D721Med (cell line): ENCODE measurements around the gene NLRP12.
A peak's percentile ranks its signal among the peaks of the same experiment; 100 is the strongest.

Experiments used
- DNase-seq: peaks from one replicate; pipeline ENCODE4 v3.0.0; 2011; ENCODE audit warnings: low spot score; ENCODE audit not compliant: insufficient read length
- FAIRE-seq: peaks from 2 replicates; lab custom pipeline; 2011; peaks lifted over from hg19 to GRCh38; lab: Jason Lieb, UNC
- TF ChIP-seq, protein P1 (sequence below): IDR thresholded peaks from 2 replicates; pipeline ENCODE4 v1.5.1; 2012; ENCODE audit warnings: mild to moderate bottlenecking, control low read depth; ENCODE audit not compliant: insufficient read depth; ENCODE audit errors: missing control alignments

NLRP12 gene

DNA sequence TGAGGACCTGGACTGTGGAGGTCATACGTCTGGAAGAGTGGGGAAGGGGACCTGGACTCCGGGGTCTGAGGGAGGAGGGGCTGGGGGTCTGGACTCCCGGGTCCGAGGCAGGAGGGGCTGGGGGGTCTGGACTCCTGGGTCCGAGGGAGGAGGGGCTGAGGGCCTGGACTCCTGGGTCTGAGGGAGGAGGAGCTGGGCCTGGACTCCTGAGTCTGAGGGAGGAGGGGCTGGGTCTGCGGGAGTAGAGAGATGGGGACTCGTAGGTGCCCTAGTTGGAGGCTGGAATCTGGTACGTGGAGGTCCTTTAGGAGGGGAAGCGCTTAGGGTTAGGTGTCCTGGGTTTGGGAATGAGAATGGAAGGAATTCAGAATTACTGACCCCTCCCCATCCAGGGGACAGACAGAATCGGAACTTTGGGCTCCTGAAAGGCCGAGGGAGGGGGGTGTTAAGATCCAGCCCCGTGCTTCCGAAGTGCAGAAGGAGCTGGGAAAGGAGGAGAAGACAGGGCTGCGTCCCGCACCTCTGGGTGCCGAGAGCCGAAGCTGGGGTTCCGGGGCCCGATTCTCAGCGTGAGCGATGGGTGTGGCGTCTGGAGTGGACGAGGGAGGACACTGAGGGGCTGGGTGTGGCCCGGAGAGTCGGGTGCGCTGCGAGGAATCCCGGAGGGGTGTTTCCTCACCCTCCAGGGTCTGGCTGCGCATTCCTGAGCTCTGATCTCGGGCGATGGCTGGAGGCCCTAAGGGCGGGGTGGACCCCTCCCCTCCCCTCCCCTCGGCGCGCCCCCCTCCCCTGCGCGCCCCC, 44.2 kb upstream of the NLRP12 start:
- DNase-seq = peak; percentile 45
- TF ChIP-seq, protein P1, sequence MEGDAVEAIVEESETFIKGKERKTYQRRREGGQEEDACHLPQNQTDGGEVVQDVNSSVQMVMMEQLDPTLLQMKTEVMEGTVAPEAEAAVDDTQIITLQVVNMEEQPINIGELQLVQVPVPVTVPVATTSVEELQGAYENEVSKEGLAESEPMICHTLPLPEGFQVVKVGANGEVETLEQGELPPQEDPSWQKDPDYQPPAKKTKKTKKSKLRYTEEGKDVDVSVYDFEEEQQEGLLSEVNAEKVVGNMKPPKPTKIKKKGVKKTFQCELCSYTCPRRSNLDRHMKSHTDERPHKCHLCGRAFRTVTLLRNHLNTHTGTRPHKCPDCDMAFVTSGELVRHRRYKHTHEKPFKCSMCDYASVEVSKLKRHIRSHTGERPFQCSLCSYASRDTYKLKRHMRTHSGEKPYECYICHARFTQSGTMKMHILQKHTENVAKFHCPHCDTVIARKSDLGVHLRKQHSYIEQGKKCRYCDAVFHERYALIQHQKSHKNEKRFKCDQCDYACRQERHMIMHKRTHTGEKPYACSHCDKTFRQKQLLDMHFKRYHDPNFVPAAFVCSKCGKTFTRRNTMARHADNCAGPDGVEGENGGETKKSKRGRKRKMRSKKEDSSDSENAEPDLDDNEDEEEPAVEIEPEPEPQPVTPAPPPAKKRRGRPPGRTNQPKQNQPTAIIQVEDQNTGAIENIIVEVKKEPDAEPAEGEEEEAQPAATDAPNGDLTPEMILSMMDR = no peak
- no peak for FAIRE-seq

DNA sequence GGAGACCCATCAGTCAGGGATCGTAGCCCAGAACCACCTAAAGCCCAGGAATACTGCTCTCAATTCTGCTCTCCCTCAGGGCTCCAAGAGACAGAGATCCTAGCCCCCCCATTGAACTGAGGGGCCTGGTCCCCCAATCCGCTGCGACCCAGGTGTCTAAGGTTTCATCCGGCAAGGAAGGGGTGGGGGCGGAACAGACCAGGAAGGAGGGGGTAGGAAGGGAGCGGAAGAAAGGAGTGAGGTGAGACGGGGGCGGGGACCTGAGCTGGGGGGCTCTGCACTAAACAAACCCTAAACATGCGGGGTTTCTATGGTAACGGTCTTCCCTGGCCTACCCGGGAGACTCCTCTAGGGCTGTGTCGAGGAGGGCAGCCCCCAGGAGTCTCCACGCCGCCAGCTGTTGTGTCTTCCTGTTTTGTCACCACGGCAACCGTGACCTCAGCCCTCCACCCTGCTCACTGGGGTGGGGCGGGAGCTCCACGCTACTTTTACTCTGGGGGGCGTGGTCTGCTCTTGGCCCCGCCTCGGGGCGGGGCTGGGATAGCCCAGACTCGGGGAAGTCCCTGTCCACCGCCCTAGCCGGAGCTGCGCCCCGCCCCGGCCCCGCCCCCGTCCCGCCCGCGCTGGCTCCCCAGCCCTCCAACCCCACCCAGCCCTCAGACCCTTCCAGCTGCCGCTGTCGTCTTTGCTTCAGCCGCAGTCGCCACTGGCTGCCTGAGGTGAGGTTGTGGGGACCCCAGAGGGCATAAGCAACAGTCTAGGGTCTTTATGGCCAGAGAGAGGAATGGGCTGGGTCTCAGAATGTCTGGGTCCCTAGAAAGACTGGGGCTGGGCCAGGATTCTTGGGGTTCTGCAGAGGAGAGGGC, 43.3 kb upstream of the NLRP12 start, which contains the start of gene MYADM:
Gene MYADM (plus strand): TSS at position 659 of the 866 bp plus-strand sequence. CDS start 5,647 bp downstream, outside the sequence.
- TF ChIP-seq, protein P1 = no peak
- DNase-seq (peak; percentile 96), FAIRE-seq (no peak)

DNA sequence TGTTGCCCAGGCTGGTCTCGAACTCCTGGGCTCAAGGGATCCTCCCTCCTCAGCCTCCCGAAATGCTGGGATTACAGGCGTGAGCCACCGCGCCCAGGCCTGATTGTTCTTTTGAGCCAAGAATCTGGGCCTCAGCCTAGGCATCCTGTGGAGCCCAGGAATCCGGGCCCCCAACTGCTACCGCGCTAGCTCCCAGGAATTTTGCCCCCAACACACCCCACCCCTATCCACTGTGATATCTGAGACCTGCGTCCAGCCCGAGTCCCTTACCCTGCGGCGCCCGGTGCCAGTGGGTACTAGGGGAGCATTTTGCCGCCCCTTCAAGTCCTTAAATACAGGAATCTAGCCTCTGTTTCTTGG, 42.7 kb upstream of the NLRP12 start:
- TF ChIP-seq, protein P1 = no peak
- DNase-seq (peak; percentile 6), FAIRE-seq (no peak)

DNA sequence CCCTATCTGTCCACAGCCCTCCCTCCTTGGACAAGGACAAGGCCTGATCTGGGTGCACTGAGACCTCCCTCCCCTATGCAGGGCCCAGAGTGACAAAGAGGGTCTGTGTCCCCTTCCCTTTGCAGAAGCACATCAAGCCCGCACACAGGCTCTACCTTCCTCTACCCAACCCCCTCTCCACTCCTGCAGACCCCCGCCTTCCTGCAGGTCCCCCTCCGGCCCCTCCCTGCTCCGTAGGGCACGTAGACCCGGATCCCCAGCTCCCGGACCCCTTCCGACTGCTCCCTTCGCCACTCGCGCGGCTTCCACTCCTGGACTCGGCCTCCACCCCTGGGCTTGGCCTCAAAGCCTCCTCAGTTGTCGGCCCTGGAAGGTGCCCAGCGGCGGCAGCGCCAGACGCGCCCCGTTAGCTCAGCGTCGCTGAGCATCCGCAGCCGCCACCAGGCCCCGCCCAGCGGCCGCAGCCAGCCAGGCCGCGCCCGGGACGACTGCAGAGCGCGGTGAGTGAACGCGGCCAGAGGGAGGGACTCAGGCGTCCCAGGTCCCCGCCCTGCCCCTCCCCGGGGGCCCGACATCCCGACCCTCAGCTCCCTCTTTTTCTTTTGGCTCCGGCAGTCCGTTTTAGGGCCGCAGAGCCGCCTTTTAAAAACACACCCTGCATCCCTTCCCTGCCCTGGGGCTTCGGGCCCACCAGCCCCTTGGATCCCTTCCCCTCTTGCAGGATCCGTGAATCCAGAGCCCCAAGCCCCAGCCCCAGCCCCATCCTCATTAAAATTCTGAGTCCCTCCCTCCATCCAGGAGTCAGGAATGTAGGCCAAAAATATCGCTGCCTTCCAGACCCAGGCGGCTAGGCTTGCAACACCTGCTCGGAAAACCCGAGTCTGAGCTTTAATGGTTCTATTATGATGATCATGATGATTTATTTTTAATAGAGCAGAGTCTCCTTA, 42.1 kb upstream of the NLRP12 start:
- FAIRE-seq (no peak), DNase-seq (no peak)
- TF ChIP-seq, protein P1 = no peak

DNA sequence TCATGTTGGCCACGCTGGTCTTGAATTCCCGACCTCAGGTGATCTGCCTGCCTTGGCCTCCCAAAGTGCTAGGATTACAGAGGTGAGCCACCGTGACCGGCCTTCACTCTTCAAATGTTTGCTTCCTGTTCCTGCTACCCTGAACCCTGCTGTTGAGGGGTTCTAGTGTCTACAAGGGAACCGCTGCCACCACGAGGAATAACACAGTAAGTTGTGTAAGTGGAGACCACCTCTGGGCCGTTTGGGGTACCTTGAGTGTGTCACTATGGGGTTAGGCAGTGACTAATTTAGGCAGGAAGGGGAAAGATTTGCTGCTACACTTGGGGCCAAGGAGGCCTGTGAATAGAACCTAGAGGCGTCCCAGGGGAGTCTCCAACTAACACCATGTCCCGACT, 41.4 kb upstream of the NLRP12 start:
- DNase-seq (no peak), FAIRE-seq (no peak)
- TF ChIP-seq, protein P1 = no peak

DNA sequence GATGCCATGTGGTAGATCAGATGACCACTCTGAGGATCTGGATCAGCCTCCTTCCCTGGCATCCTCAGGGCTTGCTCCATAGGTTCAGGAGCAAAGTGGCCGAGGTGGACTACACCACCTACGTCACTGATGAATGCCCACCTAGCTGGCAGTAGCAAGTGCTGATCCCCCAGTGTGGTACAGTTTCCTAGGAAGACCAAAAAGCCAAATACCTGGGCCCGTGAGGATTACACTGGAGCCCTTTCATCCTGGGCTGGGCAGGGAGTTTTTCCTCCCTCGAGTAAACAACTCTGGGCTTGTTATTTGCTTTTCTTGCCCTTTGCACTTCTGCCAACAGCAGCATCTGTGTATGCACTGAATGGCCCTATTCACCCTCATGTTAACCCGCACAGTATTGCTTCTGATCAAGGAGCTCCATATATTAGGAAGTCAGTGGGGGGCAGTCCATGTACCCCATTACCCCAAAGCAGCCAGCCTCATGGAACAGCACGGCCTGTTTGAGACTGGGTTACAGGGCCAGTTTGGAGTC, 40.3 kb upstream of the NLRP12 start:
- FAIRE-seq (no peak), DNase-seq (no peak)
- TF ChIP-seq, protein P1 = no peak
